Peyer's patch (tissue), 4 donors: ENCODE measurements around the gene CAPN1.

Source experiments
- CTCF ChIP-seq, 6 experiments: fragments of 450-650 bp in 4 of 6; fragments of 200-600 bp in 2 of 6; sonication (generic) in 1 of 6; IDR thresholded peaks; one replicate each; pipeline ENCODE4 v1.5.1; 2017 to 2019; ENCODE audit warnings: antibody characterized with exemption in 6 of 6, mild to moderate bottlenecking in 3 of 6, moderate library complexity in 1 of 6
- POLR2A ChIP-seq, 2 donors: fragments of 450-650 bp; IDR thresholded peaks; one replicate each; pipeline ENCODE4 v1.5.1; 2017; ENCODE audit warnings: antibody characterized with exemption in 2 of 2, mild to moderate bottlenecking in 2 of 2, moderate library complexity in 2 of 2

- TF ChIP-seq CTCF (IDR thresholded peaks at IDR 0.05) (no peak), POLR2A (IDR thresholded peaks at IDR 0.05) (no peak)
Measured at GRCh38 chr11:65189191-65189590, 7.5 kb downstream of the CAPN1 start.
